HG02840 (cell line): ENCODE data around the gene CTXND1.
"Not testable (repeated sequence)": the region's sequence is repeated elsewhere in the genome, so short reads cannot be mapped to it uniquely, and the experiment has no call there.

Source experiments
- ATAC-seq: cut with Tn5 transposase; IDR thresholded peaks from one replicate; pipeline ENCODE4 v1.9.1; 2021; ENCODE audit warnings: mild to moderate bottlenecking, moderate library complexity, moderate number of reproducible peaks; ENCODE audit not compliant: unreplicated experiment, low FRiP score

Gene CTXND1

GRCh38 chr15:80252121-80252518 lies at the start of gene CTXND1:
TSS of gene CTXND1 (minus strand) at chr15:80252213. CDS start at chr15:80201949, 50,264 bp downstream.
- no peak for ATAC-seq

GRCh38 chr15:80301472-80301871 lies 49.5 kb upstream of the CTXND1 start:
- ATAC-seq, result no peak

DNA sequence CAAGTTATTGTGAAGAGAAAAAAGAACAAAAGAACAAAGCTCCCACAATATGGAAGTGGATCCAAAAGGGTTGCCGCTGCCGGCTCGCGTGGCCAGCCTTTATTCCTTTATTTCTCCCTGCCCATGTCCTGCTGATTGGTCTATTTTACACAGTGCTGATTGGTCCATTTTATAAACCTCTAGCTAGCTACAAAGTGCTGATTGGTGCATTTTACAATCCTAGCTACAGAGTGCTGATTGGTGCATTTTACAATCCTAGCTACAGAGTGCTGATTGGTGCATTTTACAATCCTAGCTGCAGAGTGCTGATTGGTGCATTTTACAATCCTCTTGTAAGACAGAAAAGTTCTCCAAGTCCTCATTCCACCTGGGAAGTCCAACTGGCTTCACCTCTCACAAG lies 43.8 kb upstream of the CTXND1 start:
- not testable (repeated sequence) for ATAC-seq

DNA sequence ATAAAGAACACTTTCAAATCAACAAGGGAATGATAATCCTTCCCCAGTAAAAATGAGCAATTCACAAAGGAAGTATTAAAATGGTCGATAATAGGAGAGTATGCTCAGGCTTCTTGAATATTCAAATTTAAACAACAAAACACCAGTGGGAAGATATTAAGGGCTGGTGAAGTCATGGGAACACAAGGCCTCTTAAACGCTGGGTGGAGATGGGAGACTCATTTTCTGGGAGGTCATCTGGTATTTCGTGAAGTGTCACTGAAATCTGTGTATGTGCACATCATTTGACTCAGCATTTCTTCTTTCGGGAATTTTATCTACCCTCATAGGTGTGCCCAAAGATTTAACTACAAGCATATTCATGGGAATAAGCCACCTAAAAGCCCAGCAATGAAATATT lies 40.1 kb upstream of the CTXND1 start:
- no peak for ATAC-seq

DNA sequence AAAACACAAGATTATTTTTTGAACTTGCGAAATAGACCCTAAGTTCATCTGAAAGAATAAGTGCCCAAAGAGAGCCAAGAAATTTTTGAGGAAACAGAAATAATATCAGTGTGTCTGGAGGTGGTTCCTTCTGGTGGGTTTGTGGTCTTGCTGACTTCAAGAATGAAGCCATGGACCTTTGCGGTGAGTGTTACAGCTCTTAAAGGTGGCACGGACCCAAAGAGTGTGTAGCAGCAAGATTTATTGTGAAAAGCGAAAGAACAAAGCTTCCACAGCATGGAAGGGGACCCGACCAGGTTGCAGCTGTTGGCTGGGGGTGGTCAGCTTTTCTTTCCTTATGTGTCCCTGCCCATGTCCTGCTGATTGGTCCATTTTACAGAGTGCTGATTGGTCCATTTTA lies 38.9 kb upstream of the CTXND1 start:
- ATAC-seq, result not testable (repeated sequence)

- ATAC-seq, result no peak
These were observed 37.8 kb upstream of the CTXND1 start for GRCh38 chr15:80289528-80290495.

GRCh38 chr15:80288131-80288530 lies 36.1 kb upstream of the CTXND1 start:
- no peak for ATAC-seq

DNA sequence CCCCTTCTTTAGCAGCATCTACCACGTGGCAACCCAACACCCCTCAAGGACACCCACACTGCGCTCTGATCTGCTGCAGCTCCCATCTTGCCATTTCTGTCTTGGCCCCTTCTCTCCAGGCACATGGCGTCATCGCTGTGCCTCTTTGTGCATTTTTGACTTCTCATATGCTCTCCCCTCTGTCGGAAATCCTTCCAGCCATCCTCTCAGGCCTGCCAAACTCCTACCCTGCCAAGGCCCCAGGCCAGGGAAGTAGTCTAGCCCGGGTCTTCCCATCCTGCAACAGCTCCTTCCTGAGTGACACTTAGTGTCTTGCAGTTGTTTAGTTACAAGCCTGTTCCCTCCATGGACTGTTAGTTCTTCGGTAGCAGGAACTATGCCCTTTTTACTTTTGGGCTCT lies 34.0 kb upstream of the CTXND1 start:
- ATAC-seq, result no peak

DNA sequence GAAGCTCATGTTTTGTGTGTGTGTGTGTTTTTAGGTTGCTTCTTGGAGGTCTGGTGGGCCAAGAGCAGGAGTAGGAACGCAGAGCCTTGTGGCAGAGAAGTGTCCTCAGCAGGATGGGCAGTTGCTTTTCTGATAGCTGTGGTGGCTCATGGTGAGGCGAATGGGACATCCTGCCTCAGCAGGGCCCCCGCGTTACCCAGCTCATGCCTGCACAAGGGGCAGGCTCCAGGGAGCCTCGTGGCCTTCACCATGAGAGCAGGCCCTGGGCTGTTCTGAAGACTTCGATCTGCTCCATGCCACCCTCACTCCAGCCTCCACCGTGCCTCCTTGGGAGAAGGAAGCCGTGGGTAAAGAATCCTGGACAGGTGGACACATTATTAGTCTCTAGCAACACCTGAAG lies 33.4 kb upstream of the CTXND1 start:
- no peak for ATAC-seq

DNA sequence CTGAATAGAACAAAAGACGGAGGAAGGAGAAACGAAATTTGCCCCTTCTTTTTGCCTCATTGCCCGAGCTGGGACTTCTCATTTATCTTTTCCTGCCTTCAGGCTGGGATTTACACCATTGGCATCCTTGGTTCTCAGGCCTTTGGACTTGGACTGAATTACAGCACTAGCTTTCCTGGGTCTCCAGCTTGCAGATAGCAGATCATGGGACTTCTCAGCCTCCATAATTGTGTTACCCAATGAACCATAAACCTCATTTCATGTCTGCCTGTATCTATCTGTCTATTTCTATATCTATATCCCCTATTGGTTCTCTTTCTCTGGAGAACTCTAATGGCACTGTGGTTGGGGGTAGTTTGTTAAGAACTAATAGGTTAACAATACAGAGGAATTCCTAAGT lies 31.5 kb upstream of the CTXND1 start:
- no peak for ATAC-seq

DNA sequence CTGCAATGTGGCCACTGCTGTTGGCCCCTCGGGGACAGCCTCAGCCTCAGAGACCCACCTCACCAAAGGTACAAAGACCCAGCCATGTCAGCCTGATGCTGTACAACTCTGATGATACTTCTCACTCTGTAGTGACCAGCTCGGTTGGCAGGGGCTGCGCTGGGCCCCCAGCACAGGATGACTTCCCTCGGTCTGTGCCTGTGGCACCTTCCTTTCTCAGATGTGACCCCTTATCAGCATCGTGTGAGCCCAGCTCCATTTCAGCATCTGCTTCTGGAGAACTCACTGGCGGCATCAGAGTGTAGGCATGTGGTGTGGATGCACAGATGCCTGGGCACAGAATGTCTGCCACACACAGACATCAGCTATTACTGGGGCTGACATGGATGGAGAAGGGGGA lies 25.1 kb upstream of the CTXND1 start:
- ATAC-seq, result no peak

- no peak for ATAC-seq
These were observed 23.9 kb upstream of the CTXND1 start for GRCh38 chr15:80275961-80276360.

DNA sequence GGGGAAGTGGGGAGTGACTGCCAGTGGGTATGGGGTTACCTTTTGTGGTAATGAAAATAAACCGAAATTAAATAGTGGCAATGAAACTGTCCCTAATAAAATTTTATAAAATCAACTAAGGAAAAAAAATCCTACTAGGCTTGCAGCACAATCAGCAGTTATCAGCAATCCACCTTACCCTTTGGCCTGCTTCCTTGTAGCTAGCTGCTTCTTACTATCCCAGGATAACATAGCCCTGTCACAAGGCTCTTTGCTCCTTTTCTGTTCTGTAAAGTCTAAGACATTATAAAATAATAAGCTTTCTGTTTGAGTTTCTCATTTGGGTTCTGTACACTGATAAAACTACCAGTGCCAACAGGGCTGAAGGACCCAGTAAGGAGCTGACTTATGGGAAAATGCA lies 23.0 kb upstream of the CTXND1 start:
- ATAC-seq, result no peak

DNA sequence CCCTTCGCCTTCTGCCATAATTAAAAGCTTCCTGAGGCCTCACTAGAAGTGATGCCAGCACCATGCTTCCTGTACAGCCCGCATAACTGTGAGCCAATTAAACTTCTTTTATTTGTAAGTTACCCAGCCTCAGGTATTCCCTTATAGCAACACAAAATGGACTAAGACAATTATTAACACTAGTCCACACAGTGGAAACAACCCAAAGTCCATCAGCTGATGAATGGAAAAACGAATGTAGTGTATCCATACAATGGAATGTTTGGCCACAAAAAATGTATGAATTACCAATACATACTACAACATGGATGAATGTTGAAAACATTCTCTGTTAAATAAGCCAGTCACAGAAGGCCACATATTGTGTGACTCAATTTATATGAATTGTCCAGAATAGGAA lies 22.5 kb upstream of the CTXND1 start:
- no peak for ATAC-seq

GRCh38 chr15:80272987-80273386 lies 21.0 kb upstream of the CTXND1 start:
- no peak for ATAC-seq

- no peak for ATAC-seq
These were observed 18.5 kb upstream of the CTXND1 start for GRCh38 chr15:80270472-80270871.

GRCh38 chr15:80268101-80268500 lies 16.1 kb upstream of the CTXND1 start:
- no peak for ATAC-seq

GRCh38 chr15:80267658-80268057 lies 15.6 kb upstream of the CTXND1 start:
- ATAC-seq, result no peak

DNA sequence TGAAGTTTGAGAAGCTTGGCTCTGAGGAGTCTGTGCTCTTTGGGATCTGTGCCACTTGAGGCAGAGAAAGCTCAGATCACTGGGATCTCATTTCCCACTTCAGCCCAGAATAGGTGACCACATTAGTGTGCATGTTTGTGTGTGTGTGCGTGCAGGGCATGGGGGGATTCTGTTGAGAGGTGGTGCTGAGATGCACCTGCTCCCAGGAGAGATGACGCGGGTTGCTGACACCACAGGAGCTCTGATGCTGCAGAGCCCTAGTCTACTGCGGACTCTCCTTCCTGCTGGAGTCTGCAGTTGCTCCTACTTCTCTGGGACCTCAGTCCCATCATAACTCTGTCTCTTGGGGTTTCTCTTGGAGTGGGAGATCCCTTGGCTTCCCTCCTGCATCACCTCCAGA lies 14.7 kb upstream of the CTXND1 start:
- ATAC-seq, result no peak

- ATAC-seq, result no peak
These were observed 14.1 kb upstream of the CTXND1 start for GRCh38 chr15:80266113-80266512.

DNA sequence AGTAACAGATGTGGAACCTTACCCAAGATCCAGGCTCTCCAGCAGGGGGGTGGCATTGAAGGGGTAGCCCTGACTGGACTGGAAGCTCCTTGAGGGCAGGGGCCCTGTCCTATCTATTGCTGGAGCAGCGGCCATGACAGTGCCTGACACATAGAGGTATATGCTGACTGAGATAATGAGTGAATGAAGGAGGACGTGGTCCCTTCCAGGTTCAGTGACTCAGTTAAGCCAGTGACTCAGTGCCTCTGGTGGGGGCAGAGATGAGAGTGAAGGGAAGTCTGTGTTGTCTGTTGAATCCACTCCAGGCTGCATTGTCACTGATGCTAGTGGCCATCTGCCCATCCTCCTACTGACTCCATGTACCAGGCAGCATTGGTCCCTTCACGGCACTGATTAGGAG lies 13.0 kb upstream of the CTXND1 start:
- no peak for ATAC-seq

DNA sequence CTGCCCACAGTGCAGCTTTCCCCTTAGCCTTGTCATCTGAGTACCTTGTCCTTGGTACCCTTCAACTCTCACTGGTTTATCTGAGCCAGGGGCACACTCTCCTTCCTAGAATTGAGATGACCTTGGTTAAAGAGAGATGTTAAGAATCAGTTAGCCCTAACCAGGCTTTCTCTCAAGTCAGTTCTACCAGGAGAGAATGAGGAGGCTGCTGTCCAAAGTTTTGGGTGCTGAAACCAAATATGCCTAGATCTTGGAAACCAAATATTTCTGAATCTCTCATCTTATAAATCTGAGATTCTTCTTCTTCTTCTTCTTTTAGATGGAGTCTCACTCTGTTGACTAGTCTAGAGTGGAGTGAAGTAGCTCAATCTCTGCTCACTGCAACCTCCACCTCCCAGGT lies 12.0 kb upstream of the CTXND1 start:
- no peak for ATAC-seq
